ENCODE measurements around the gene MYOG.

MYOG gene

DNA sequence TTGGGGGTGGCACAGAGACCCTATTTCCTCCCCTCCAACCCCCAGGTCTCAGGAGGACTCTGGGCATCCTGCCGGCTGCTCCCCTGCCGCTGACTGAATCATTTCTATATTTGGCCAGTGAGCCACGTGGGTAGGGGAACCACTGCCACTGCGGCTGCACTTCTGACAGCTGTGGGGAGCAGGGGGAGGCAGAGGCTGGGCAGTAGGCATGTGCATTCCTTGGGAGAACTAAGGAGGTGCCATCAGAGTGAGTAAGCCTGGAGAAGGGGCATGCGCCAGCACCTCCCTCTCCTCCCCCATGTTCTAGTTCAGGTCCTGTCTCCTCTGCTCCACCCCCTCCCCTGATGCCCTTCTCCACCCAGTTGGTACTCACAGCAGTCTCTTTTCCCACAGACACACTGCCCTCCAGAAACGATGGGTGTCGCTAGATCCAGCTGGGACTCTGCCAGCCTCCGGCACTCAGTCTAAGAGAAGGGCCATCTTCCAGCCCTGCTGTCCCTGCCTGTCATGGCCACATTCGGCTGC, 47.5 kb downstream of the MYOG start:
- TF ChIP-seq, protein P1, sequence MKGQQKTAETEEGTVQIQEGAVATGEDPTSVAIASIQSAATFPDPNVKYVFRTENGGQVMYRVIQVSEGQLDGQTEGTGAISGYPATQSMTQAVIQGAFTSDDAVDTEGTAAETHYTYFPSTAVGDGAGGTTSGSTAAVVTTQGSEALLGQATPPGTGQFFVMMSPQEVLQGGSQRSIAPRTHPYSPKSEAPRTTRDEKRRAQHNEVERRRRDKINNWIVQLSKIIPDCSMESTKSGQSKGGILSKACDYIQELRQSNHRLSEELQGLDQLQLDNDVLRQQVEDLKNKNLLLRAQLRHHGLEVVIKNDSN (IDR thresholded peaks at IDR 0.05) = no peak
- TF ChIP-seq CEBPB (IDR thresholded peaks at IDR 0.05) (no peak), TEAD4 (IDR thresholded peaks at IDR 0.05) (no peak), EGR1 (IDR thresholded peaks at IDR 0.05) (no peak), RAD21 (IDR thresholded peaks at IDR 0.05; ENCODE audit: low read depth) (no peak), ZBTB7A (IDR thresholded peaks at IDR 0.05; ENCODE audit: low read depth) (no peak), FOXM1 (IDR thresholded peaks at IDR 0.05; ENCODE audit: borderline replicate concordance, low read depth) (no peak), YY1 (IDR thresholded peaks at IDR 0.05; ENCODE audit: low read depth) (no peak), TCF12 (IDR thresholded peaks at IDR 0.05; ENCODE audit: low read depth) (no peak), TAF1 (IDR thresholded peaks at IDR 0.05; ENCODE audit: low read depth) (no peak), NFIC (IDR thresholded peaks at IDR 0.05) (no peak)

DNA sequence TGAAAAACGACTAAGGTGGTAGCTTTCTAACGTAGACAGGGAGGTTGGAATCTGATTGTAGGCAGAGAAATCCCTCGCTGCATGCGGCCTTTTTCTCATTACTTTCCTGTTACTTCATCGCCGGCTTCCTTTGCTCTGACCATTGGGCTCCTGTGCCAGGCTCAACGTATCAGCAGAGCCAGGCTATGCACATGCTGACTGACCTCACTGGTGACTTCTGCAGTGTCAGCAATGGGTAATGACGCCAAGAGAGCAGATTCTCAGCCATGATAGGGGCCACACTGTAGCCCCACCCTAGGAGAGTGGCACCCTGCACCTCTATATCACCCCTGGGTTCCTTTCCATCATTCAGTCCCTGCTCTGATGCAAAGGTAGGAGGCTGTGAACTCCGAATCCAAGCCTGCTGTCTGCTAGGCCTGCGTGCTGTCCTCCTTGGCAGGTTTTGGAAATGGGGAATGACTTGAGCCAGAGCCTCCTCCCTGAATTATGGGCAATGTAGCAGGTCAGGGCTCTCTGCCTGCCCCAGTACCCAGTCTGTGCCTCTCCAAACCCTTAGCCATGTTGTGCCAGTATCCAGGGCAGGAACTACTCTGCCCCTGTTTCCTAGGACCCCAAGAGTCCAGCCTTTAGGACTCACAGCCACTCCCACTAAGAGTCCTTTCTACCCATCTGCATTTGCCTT, 48.2 kb downstream of the MYOG start:
- no peak for TF ChIP-seq CREB1 (IDR thresholded peaks at IDR 0.05; ENCODE audit: low read depth)
- TF ChIP-seq, protein P2, sequence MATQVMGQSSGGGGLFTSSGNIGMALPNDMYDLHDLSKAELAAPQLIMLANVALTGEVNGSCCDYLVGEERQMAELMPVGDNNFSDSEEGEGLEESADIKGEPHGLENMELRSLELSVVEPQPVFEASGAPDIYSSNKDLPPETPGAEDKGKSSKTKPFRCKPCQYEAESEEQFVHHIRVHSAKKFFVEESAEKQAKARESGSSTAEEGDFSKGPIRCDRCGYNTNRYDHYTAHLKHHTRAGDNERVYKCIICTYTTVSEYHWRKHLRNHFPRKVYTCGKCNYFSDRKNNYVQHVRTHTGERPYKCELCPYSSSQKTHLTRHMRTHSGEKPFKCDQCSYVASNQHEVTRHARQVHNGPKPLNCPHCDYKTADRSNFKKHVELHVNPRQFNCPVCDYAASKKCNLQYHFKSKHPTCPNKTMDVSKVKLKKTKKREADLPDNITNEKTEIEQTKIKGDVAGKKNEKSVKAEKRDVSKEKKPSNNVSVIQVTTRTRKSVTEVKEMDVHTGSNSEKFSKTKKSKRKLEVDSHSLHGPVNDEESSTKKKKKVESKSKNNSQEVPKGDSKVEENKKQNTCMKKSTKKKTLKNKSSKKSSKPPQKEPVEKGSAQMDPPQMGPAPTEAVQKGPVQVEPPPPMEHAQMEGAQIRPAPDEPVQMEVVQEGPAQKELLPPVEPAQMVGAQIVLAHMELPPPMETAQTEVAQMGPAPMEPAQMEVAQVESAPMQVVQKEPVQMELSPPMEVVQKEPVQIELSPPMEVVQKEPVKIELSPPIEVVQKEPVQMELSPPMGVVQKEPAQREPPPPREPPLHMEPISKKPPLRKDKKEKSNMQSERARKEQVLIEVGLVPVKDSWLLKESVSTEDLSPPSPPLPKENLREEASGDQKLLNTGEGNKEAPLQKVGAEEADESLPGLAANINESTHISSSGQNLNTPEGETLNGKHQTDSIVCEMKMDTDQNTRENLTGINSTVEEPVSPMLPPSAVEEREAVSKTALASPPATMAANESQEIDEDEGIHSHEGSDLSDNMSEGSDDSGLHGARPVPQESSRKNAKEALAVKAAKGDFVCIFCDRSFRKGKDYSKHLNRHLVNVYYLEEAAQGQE (IDR thresholded peaks at IDR 0.05; ENCODE audit: low read depth) = no peak
- TF ChIP-seq TCF12 (IDR thresholded peaks at IDR 0.05; ENCODE audit: low read depth) = no peak
- no peak for TF ChIP-seq TEAD4 (IDR thresholded peaks at IDR 0.05)
- no peak for TF ChIP-seq EGR1 (IDR thresholded peaks at IDR 0.05)
- TF ChIP-seq EP300 (IDR thresholded peaks at IDR 0.05; ENCODE audit: borderline replicate concordance) = no peak
- TF ChIP-seq, protein P1 (IDR thresholded peaks at IDR 0.05) = no peak
- TF ChIP-seq RAD21 (IDR thresholded peaks at IDR 0.05; ENCODE audit: low read depth) = no peak
- TF ChIP-seq, protein P3, sequence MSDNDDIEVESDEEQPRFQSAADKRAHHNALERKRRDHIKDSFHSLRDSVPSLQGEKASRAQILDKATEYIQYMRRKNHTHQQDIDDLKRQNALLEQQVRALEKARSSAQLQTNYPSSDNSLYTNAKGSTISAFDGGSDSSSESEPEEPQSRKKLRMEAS (IDR thresholded peaks at IDR 0.05) = no peak
- TF ChIP-seq NFIC (IDR thresholded peaks at IDR 0.05) = no peak
- no peak for TF ChIP-seq ZBTB7A (IDR thresholded peaks at IDR 0.05; ENCODE audit: low read depth)
- TF ChIP-seq YY1 (IDR thresholded peaks at IDR 0.05; ENCODE audit: low read depth) = no peak
- TF ChIP-seq CEBPB (IDR thresholded peaks at IDR 0.05) = no peak
- no peak for TF ChIP-seq TAF1 (IDR thresholded peaks at IDR 0.05; ENCODE audit: low read depth)
- no peak for TF ChIP-seq FOXM1 (IDR thresholded peaks at IDR 0.05; ENCODE audit: borderline replicate concordance, low read depth)

DNA sequence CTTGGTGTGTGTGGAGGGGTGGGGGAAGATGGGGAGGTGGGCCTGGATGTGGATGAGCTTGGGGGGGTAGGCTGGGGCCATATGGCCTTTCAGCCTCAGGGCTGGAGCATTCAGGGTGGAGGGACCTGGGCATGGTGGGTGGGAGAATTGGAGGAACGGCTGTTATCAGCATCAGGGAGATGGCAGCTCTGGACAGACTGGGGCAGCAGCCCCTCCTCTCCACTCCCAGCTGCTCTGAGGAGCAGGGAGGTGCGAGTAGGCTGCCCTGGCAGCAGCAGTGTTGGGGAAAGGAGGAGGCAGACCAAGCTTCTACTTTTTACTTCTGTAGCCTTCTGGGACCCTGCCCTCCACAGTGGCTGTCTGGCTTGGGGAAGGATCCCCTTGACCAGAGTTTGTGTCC, 49.3 kb downstream of the MYOG start:
- TF ChIP-seq, protein P2 (IDR thresholded peaks at IDR 0.05; ENCODE audit: low read depth) = no peak
- TF ChIP-seq CREB1 (IDR thresholded peaks at IDR 0.05; ENCODE audit: low read depth) (no peak), RAD21 (IDR thresholded peaks at IDR 0.05; ENCODE audit: low read depth) (no peak), TEAD4 (IDR thresholded peaks at IDR 0.05) (no peak), EP300 (IDR thresholded peaks at IDR 0.05; ENCODE audit: borderline replicate concordance) (no peak), FOXM1 (IDR thresholded peaks at IDR 0.05; ENCODE audit: borderline replicate concordance, low read depth) (no peak), ZBTB7A (IDR thresholded peaks at IDR 0.05; ENCODE audit: low read depth) (no peak), TAF1 (IDR thresholded peaks at IDR 0.05; ENCODE audit: low read depth) (no peak)

- TF ChIP-seq CREB1 (IDR thresholded peaks at IDR 0.05; ENCODE audit: low read depth) (no peak), RAD21 (IDR thresholded peaks at IDR 0.05; ENCODE audit: low read depth) (no peak), TEAD4 (IDR thresholded peaks at IDR 0.05) (no peak), ZBTB7A (IDR thresholded peaks at IDR 0.05; ENCODE audit: low read depth) (no peak), NFIC (IDR thresholded peaks at IDR 0.05) (no peak), TCF12 (IDR thresholded peaks at IDR 0.05; ENCODE audit: low read depth) (no peak), EP300 (IDR thresholded peaks at IDR 0.05; ENCODE audit: borderline replicate concordance) (no peak), TAF1 (IDR thresholded peaks at IDR 0.05; ENCODE audit: low read depth) (no peak), FOXM1 (IDR thresholded peaks at IDR 0.05; ENCODE audit: borderline replicate concordance, low read depth) (no peak), CEBPB (IDR thresholded peaks at IDR 0.05) (no peak), EGR1 (IDR thresholded peaks at IDR 0.05) (no peak), YY1 (IDR thresholded peaks at IDR 0.05; ENCODE audit: low read depth) (no peak)
- TF ChIP-seq, protein P2 (IDR thresholded peaks at IDR 0.05; ENCODE audit: low read depth) = no peak
- TF ChIP-seq, protein P1 (IDR thresholded peaks at IDR 0.05) = no peak
- TF ChIP-seq, protein P3 (IDR thresholded peaks at IDR 0.05) = no peak
Measured at GRCh38 chr1:203036135-203036534, 49.7 kb downstream of the MYOG start.

Data from Ishikawa (cell line).